Heart right ventricle (tissue), 16 donors: ENCODE results near the gene BCOR. TPM values are rescaled to one million over a fixed set of nuclear protein-coding genes. Genes with fewer than 3 reads are reported as not detected.

Experiments used
- ATAC-seq, 8 donors: fragments of 200-7000 bp; cut with Tn5 transposase; one replicate each; pipeline ENCODE4 v1.9.1; 2020; ENCODE audit warnings: mild to moderate bottlenecking in 8 of 8, moderate library complexity in 8 of 8, moderate number of reproducible peaks in 1 of 8
- DNase-seq, 2 donors: peaks; one replicate each; pipeline ENCODE4 v3.0.0-alpha.2; 2020
- H3K27ac ChIP-seq, 10 donors: fragments of 200-600 bp; sonication (generic) in 2 of 10; one replicate each; pipeline versions ENCODE4 v1.5.0 to v1.8.0; 2020 to 2022; ENCODE audit warnings: mild to moderate bottlenecking in 3 of 10
- H3K27me3 ChIP-seq, 7 donors: fragments of 200-600 bp; one replicate each; pipeline ENCODE4 v1.8.0; 2021 to 2022; ENCODE audit warnings: mild to moderate bottlenecking in 2 of 7
- H3K36me3 ChIP-seq, 9 donors: fragments of 200-600 bp; sonication (generic) in 1 of 9; one replicate each; pipeline versions ENCODE4 v1.5.0 to v1.8.0; 2020 to 2022; ENCODE audit warnings: mild to moderate bottlenecking in 2 of 9
- H3K4me1 ChIP-seq, 9 donors: fragments of 200-600 bp; sonication (generic) in 1 of 9; one replicate each; pipeline versions ENCODE4 v1.5.0 to v1.8.0; 2020 to 2022; ENCODE audit warnings: mild to moderate bottlenecking in 4 of 9
- H3K4me3 ChIP-seq, 10 donors: fragments of 200-600 bp; sonication (generic) in 2 of 10; one replicate each; pipeline versions ENCODE4 v1.5.0 to v1.8.0; 2020 to 2022; ENCODE audit warnings: mild to moderate bottlenecking in 7 of 10, moderate library complexity in 2 of 10
- H3K9me3 ChIP-seq, 11 donors: fragments of 200-600 bp in 10 of 11; sonication (generic) in 2 of 11; one replicate each; pipeline versions ENCODE4 v1.5.0 to v1.8.0; 2013 to 2022; ENCODE audit warnings: mild to moderate bottlenecking in 2 of 11, control low read depth in 1 of 11, moderate library complexity in 1 of 11
- CTCF ChIP-seq, 9 donors: fragments of 200-600 bp; sonication (generic) in 2 of 9; IDR thresholded peaks; one replicate each; pipeline versions ENCODE4 v1.5.0 to v1.8.0; 2021 to 2022; ENCODE audit warnings: antibody characterized with exemption in 9 of 9, mild to moderate bottlenecking in 5 of 9, moderate library complexity in 1 of 9
- WGBS, 2 donors: extraction: QIAGEN DNeasy Blood & Tissue Kit; methylation state at CpG; one replicate each; pipeline ENCODE4 v1.1.7; 2013; ENCODE audit warnings: inconsistent platforms in 1 of 2; 5-methylcytosine and 5-hydroxymethylcytosine counted together
- intact Hi-C, 10 donors: fragments of 100-400 bp; cut with DNase I; formaldehyde crosslinking; loops; one replicate each; pipeline versions ENCODE4 v1.11.1 to v1.14.2; 2022
- polyA plus RNA-seq, 2 donors: library from polyadenylated mRNA; stranded (reverse); fragments of 200-250 nt; gene quantifications; one replicate each; pipeline ENCODE4 v1.2.3, GENCODE V29; 2013
- total RNA-seq, 10 donors: library from RNA; stranded (reverse); fragmentation: NEBNext Ultra II Directional in 3 of 10; extraction: Animal tissue kit (Norgen Biotek cat#: 25700) in 3 of 10; gene quantifications; one replicate each; pipeline versions ENCODE4 v1.2.1 to v1.2.4, GENCODE V29; 2021 to 2023
- donor health status: Arrhythmogenic right ventricular cardiomyopathy.
- donor health status: ischemic (EF 13 %, LVEDD 7.1; RV severe dilation, severe dysfunction).
- donor health status: healthy with polysubstance abuse.
- donor health status: DM: no; HTN: yes; CAD: no.
- donor health status: DM: no; HTN: no; CAD: no.
- donor health status: ischemic (EF 25% LVEDD 6.9; RV normal size, moderate dysfunction).
- donor health status: ischemic (EF 25% LVEDD 5.7; RV mildly dilated, moderate dysfunction).
- donor health status: healthy.
- donor health status: DM: yes; HTN: yes; CAD: no.
- donor health status: Ischemic cardiomyopathy.
- donor health status: ischemic (EF 35%, LVEDD 5.7; RV mildly dilated, moderate dysfunction).
- donor health status: nonischemic (EF 11% LVEDD 7.7; RV severe dilation, severe dysfunction).
- donor health status: DM: yes; HTN: yes; CAD: no.
- donor health status: PGD.
- donor health status: ischemic (EF 29% LVEDD 5.4; RV normal size, mild dysfunction).
- donor health status: nonischemic (EF 23%, LVEDD 6.1; RV moderate dilation, normal function).

BCOR gene
- total and polyA plus RNA-seq, 12 donors, result 9.1 to 27.2 (median 19.2) TPM

DNA sequence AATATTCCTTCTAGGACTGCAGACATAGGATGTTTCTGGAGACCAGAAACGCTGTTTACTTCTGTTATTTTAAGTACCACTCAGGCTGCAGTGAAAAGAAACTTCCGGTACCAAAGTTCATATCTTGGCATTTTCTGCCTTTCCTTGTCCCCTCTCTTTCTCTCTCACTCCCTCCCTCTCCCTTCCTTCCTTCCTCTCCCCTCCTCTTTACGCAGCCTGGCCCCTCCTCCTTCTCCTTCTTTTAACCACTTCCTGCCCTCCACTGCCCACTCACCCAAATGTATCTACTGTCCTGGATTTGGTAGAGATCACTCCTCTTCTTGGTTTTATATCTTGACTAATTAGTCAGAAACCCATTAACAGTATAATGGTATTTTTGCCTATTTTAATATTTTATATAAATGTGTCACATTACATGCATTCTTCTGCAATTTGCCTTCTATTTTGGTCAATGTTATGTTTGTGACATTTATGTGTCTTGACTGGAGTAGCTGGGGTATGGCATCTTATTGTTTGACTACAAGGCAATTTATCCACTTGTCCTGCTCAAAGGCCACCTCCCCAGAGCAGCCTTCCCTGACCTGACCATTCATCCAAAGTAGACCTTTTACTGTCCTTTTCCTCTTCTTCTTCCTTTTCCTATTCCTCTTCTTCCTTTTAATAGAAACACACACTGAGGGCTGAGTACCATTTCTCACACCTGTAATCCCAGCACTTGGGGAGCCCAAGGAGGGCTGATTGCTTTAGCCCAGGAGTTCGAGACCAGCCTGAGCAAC is 56.9 kb downstream of the BCOR start:
- DNase-seq, result no peak
- TF ChIP-seq CTCF (IDR thresholded peaks at IDR 0.05), result no peak
- peaks cover 0 to 5% (median 0%) of the 10 kb centered on the region in 9 donors for H3K4me1 ChIP-seq
- no peak for ATAC-seq
- no peak overlapping the region for H3K4me3 ChIP-seq
- intact Hi-C loops, result no loop called here
- WGBS, 2 donors, result 42 to 56% methylated on average over 4 of the region's 4 CpGs
- H3K27ac ChIP-seq, result no peak overlapping the region
- no peaks in the 10 kb centered on the region for H3K36me3 ChIP-seq
- no peaks in the 10 kb centered on the region for H3K27me3 ChIP-seq
- H3K9me3 ChIP-seq, result peaks cover 0 to 21% (median 0%) of the 10 kb centered on the region in 11 donors

DNA sequence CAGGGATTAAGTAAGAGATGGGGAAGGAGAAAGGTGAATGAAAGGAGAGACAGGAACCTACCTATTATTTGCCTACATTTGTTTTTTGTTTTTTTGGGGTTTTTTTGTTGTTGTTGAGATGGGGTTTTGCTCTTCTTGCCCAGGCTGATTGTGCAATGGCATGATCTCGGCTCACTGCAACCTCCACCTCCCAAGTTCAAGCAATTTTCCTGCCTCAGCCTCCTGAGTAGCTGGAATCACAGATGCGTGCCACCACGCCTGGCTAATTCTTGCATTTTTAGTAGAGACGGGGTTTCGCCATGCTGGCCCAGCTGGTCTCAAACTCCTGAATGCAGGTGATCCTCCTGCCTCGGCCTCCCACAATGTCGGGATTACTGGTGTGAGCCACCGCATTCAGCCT is 57.9 kb downstream of the BCOR start:
- ATAC-seq, result no peak
- TF ChIP-seq CTCF (IDR thresholded peaks at IDR 0.05), result no peak
- Histone ChIP-seq H3K4me3 (no peak overlapping the region), H3K4me1 (peaks cover 0 to 5% (median 0%) of the 10 kb centered on the region in 9 donors), H3K9me3 (peaks cover 0 to 17% (median 0%) of the 10 kb centered on the region in 11 donors), H3K36me3 (no peaks in the 10 kb centered on the region), H3K27ac (no peak overlapping the region), H3K27me3 (no peaks in the 10 kb centered on the region)
- intact Hi-C loops, result no loop called here
- no peak for DNase-seq
- 97 to 98% methylated on average over 8 of the region's 8 CpGs for WGBS, 2 donors

DNA sequence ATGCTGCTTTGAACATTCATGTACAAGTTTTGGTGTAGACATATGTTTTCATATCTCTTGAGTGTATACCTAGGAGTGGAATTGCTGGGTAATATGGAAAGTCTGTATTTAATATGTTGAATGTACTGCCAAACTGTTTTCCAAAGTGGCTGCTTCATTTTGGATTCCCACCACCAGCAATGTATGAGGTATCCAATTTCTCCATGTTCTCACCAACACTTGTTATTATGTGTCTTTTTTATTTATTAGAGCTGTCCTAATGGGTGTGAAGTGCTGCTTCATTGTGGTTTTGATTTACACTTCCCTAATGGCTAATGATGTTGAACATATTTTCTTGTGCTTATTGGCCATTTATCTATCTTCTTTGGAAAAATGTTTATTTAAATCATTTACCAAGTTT is 60.4 kb downstream of the BCOR start:
- no peak for ATAC-seq
- no peak for TF ChIP-seq CTCF (IDR thresholded peaks at IDR 0.05)
- H3K9me3 ChIP-seq, result peaks cover 0 to 9% (median 0%) of the 10 kb centered on the region in 11 donors

DNA sequence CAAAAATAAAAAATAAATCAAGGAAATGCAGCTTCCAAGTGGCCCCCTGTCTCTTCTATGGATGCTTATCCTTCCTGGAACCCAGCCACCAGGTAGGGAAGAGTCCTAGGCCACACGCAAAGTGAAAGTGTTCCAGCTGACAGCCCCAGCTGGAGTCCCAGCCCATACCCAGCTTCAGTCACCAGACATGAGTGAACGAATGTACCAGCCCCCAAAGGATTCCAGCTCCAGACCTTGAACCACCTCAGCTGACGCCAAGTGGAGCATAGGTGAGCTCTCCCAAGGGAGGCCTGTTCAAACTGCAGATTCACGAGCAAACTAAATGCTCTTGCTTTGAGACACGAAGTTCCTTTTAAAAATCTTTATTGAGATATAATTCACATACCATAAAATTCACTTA is 62.0 kb downstream of the BCOR start:
- DNase-seq (no peak), ATAC-seq (no peak)
- no peak for TF ChIP-seq CTCF (IDR thresholded peaks at IDR 0.05)
- 87 to 92% methylated on average over 5 of the region's 5 CpGs for WGBS, 2 donors
- intact Hi-C loops, result no loop called here
- Histone ChIP-seq H3K4me3 (no peak overlapping the region), H3K9me3 (peaks cover 0 to 9% (median 0%) of the 10 kb centered on the region in 11 donors), H3K27me3 (no peaks in the 10 kb centered on the region), H3K4me1 (peaks cover 0 to 4% (median 0%) of the 10 kb centered on the region in 9 donors), H3K27ac (no peak overlapping the region), H3K36me3 (no peaks in the 10 kb centered on the region)

More for the DNA sequence above, 60.4 kb downstream of the BCOR start:
- no peak for DNase-seq
- peaks cover 0 to 5% (median 0%) of the 10 kb centered on the region in 9 donors for H3K4me1 ChIP-seq
- no peaks in the 10 kb centered on the region for H3K36me3 ChIP-seq
- H3K27ac ChIP-seq, result no peak overlapping the region
- intact Hi-C loops, result no loop called here
- no peak overlapping the region for H3K4me3 ChIP-seq
- no peaks in the 10 kb centered on the region for H3K27me3 ChIP-seq
